ENCODE measurements around the gene SH2B3.
A peak's percentile ranks its signal among the peaks of the same experiment; 100 is the strongest.

The SH2B3 gene

DNA sequence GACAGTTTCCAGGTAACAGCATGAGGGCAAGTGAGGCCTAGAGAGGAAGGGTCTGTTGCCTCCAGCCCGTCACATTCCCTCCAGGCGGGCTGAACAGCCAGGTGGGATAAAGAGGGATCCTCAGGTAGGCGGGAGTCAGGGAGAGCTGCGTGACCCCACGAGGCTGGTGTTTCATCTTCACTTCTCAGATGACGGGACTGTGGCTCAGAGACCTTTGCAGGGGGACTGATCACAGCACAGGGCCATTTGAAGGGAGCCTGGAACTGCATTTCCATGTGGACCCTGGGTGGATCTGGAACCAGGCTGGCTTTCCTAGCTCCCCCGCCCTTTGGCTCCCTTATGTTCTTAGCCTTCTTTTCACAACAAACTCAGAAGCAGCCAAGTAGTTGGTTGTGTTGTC, 37.4 kb downstream of the SH2B3 start:
- no peak for DNase-seq (ENCODE audit: low read depth in 2 of 3, low spot score in 1 of 3)

GRCh38 chr12:111443586-111443985, 37.9 kb downstream of the SH2B3 start:
- DNase-seq (ENCODE audit: low read depth in 2 of 3, low spot score in 1 of 3): peak in 2 of 3 donors; percentile 35 to 45

DNA sequence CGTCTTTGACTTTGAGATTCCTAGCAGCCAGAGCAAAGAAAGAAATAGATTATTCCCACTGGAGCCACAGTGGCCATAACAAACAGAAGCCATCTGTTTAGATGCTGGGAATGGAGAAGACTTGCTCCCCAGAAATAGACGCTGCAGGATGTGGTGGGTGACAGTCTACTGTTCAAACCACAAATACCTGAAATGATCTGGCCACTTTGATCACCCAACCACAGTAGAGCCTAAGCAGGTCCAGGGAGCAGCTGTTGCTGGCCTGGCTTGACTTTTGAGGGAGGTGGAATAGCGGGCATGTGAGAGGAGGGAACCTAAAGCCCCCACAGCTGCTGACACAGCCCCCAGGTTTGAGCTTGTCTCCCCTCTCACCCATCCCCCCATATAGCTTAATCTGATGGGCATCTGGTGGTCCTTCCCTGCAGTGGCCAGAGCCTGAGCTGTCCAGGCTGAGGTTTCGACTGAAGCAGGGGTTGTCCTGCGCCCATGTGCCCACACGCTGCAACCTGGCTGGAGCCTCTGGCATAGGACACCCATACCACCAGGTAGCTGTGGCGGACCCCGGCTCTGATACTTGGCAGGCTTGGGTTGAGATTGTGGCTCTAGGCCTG, 38.7 kb downstream of the SH2B3 start:
- no peak for DNase-seq (ENCODE audit: low read depth in 2 of 3, low spot score in 1 of 3)

GRCh38 chr12:111444925-111445725, 39.4 kb downstream of the SH2B3 start:
- DNase-seq (ENCODE audit: low read depth in 2 of 3, low spot score in 1 of 3): peak; percentile 73 to 87 (median 84)

DNA sequence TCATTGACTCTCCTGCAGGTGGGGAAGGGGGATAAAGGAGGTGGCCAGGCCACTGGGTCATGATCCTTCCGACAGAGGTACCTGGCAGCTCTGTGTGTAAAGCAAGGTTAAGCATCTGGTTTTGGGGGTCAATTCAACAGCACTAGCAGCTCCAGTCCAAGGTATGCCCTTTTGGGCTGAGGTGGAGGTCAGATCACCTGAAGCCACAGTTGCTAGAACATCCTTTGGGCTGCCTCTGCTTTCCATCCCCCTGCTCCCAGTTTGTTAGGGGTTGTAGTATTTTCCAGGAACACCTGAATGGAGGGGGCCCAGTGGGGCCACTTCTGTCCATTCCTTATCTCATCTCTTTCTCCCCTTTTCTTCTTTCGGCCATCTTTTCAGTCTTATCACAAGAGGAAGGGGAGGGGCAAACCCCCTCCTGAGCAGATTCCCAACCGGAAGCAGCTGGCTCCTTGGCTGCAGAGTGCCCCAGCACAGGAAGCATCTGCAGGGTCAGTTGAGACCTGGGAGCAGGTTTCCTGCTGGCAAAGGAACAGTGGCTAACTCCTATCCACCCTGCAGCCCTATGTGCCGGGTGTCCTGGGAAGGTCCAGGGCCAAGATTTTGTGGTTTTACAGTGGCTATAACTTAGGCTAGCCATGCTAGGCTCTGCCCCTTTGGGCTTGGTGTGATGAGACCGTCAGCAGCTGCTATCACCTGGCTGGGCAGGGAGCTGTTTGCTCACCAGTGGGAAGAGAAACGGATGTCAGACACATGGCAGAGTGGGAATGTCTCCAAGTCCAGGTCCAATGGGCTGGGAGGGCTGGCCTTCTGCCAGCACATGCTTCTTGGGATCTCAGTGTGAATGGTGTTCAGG, 40.2 kb downstream of the SH2B3 start:
- no peak for DNase-seq (ENCODE audit: low read depth in 2 of 3, low spot score in 1 of 3)

DNA sequence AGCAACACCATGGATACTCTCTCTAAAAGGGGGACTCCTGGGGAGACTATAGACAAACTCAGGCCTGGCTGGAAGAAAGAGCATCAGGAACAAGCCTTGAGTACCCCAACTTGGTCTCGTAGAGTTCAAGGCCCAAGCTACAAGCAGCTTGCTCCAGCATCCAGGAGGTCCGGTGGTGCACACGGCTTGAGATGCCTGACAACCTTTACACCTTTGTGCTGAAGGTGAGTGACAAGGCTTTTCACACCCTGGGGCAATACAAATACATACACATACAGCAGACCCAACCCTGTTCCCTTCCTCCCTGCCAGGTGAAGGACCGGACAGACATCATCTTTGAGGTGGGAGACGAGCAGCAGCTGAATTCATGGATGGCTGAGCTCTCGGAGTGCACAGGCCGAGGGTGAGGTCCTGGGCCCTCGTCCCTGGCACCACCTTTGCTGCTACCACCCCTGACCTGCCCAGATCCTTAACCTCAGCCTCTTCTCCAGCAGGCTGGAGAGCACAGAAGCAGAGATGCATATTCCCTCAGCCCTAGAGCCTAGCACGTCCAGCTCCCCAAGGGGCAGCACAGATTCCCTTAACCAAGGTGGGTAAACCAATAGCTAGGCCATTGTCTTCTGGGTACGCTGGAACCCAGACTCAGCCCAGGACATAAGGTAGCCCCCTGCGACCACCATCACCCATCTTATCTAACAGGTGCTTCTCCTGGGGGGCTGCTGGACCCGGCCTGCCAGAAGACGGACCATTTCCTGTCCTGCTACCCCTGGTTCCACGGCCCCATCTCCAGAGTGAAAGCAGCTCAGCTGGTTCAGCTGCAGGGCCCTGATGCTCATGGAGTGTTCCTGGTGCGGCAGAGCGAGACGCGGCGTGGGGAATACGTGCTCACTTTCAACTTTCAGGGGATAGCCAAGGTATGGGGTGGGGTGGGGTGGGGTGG, 41.2 kb downstream of the SH2B3 start:
- DNase-seq (ENCODE audit: low read depth in 2 of 3, low spot score in 1 of 3): no peak

DNA sequence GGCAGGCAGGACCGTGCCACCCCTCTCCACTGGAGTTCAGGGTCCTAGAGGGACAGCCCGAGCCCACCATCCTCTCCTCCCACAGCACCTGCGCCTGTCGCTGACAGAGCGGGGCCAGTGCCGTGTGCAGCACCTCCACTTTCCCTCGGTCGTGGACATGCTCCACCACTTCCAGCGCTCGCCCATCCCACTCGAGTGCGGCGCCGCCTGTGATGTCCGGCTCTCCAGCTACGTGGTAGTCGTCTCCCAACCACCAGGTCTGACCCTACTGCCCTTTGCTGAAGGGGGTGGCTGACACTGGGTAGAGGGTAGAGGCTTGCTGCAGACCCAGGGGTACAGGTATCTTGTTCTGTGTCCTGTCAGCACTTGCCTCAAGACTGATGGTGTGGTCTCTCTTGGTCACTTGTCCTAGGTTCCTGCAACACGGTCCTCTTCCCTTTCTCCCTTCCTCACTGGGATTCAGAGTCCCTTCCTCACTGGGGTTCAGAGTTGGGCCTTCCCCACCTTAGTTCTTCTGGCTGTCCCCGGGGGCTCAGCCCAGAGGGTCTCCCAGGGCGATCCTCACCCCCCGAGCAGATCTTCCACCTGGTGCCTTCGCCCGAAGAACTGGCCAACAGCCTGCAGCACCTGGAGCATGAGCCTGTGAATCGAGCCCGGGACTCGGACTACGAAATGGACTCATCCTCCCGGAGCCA, 42.0 kb downstream of the SH2B3 start:
- no peak for DNase-seq (ENCODE audit: low read depth in 2 of 3, low spot score in 1 of 3)

- no peak for DNase-seq (ENCODE audit: low read depth in 2 of 3, low spot score in 1 of 3)
These were observed 42.6 kb downstream of the SH2B3 start for GRCh38 chr12:111448266-111448830.

GRCh38 chr12:111448846-111449790, 43.4 kb downstream of the SH2B3 start:
- DNase-seq (ENCODE audit: low read depth in 2 of 3, low spot score in 1 of 3): no peak

DNA sequence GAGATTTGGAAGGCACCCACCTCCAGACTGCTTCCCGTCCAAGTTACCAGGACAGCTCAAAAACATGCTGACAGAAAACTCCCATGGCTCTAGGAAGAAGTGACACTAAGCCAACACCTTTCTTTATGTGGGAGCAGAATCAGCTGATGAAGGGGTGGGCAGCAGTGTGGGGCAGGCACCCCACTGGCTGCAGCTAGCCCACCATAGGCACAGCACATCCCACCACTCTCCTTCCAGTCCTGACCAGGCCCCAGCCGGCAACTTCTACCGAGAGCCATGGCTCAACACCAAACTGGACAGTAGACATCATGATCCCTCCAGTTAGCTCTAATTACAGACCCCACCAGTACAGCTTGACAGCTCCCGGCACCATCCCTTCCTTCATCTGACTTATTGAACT, 45.0 kb downstream of the SH2B3 start:
- DNase-seq (ENCODE audit: low read depth in 2 of 3, low spot score in 1 of 3): no peak

DNA sequence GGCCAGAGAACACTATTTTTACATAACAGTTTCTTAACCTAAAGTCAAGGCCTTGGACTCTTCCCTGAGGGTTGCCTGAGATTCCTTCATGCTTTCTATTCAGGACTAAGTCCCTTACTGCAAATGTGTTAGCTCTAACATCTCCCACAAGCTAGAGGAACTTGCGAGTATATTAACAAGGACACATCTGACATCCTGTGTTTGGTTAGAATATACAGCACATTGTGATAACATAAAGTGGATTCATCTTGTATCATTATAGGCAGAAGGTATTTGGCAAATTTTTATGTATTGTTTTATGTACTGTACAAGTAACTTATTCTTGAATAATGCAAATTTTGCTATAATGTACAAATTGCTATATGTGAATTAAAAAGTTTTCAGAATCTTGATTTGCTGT, 45.5 kb downstream of the SH2B3 start:
- no peak for DNase-seq (ENCODE audit: low read depth in 2 of 3, low spot score in 1 of 3)

DNA sequence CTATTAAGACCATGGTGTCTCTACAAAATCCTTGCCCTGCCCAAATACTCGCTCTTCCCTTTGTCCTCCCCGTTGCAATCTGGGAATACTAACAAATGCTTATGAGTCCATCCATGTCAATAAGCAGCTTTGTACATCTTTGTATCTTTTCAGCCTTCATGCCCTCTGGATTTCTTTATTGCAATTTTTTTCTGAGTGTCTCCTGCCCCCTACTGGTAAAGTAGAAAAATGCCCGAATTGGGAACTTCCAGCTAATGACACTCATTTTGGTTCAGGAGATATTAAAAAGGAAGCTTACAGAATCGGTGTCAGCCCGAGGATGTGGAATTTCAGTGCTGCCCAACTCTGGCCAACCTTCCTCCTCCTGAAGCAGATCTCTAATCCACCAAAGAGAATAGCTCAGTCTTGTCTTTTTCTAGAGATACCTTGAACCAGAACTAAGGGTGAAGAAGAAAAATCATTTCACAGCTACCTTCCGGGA, 46.0 kb downstream of the SH2B3 start:
- no peak for DNase-seq (ENCODE audit: low read depth in 2 of 3, low spot score in 1 of 3)

DNA sequence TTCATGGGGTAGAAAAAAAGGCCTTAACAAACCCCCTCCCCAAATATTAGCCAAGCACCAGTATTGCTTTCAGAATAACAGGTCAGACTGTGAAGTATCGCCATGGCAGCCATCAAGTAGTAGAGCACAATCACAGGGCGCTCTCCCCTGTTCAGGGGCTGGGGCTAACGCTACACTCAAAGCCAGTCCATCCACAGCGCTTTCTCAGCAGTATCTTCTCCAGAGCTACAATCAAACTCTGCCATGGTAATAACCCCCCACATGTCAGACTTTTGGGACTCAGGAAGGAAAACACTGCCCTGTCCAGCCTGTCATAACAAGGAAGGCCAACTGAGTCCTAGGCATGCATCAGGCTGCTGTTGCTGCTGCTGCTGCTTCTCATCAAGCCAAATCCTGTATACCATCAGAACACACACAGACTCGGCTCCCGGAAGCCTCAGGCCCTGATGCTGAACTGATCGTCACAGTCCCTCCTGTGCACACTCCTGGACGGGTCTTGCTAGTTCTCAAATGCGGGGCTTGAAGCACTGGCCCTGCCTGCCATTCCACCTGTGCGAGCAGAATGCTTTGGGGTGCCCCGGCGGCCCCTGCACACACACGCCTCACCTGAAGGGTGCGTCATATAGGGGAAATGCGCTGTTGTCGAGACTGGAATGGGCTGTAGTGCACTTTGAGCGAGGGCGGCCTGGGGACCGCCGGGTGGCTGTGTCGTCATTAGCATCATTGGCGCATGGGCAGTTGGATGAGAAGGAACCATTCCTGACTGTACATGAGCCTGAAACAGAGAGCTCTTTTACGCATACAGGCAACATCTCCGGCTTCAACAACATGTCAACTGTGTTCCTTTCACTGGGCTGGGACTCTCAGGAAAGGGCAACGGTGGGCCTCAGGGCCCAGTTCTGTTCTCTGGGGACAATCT, 47.6 kb downstream of the SH2B3 start:
- no peak for DNase-seq (ENCODE audit: low read depth in 2 of 3, low spot score in 1 of 3)

GRCh38 chr12:111454311-111454710, 48.6 kb downstream of the SH2B3 start:
- DNase-seq (ENCODE audit: low read depth in 2 of 3, low spot score in 1 of 3): no peak

DNA sequence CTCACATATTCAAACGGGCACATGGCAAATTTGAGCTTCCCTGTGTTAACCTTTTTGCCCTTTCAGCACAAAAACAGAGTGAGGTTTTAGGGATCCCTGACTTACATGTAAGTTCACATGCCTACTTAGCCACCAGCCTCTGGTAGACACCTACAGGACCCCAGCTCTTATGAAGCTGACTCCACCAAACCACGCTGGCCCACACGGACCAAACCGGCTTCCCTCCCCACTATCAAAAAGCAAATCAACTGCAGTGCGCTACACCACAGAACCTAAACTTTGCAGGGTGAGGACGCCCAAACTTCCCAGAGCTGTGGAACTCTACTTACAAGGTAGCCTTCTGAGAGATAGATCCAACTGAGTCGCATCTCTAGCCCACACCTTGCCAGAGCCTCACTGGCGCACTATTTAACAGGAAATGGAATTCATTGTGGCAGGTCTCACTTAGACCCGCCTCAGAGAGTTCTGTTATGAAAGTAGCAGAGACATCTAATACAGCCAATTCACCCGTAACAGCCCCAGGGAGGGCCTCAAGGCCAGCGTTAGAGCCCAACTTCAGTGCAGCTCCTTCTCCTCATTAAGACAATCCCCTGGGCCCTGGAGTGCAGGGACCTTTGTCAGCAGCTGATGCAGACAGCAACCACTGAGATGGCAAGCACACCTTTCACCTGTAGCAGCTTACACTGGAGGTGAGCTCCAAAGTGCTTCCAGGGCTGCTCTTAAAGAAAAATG, 49.2 kb downstream of the SH2B3 start:
- no peak for DNase-seq (ENCODE audit: low read depth in 2 of 3, low spot score in 1 of 3)

- DNase-seq (ENCODE audit: low read depth in 2 of 3, low spot score in 1 of 3): no peak
These were observed 50.0 kb downstream of the SH2B3 start for GRCh38 chr12:111455448-111456320.

Data from stimulated activated CD4-positive, alpha-beta T cell treated with anti-CD3 and anti-CD28 coated beads, Interleukin-12 subunit alpha, Interleukin-12 subunit beta, amount 100 ng/mL, for 48 hours (primary cell).